ENCODE data around the gene CUX1.

CUX1 gene

DNA sequence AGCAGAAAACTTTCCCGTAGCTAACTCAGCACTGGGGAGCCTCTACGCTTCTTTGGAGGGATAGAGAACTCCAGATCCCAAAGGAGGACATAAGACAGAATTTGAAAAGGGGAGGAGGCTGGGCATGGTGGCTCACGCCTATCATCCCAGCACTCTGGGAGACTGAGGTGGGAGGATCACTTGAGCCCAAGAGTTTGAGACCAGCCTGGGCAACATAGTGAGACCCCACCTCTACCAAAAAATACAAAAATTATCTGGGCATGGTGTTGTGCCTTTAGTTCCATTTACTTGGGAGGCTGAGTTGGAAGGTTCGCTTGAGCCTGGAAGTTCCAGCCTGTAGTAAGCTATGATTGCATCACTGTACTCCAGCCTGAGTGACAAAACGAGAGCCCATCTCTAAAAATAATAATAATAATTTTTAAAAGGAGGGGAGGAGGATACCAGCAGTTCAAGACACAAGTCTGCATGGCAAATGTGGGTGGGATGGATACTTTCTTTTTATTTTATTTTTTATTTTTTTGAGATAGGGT, 303.3 kb downstream of the CUX1 start:
- no peak for DNase-seq
- no peak overlapping the region for H3K4me2 ChIP-seq (ENCODE audit: insufficient read depth, low read length)
- no peaks in the 10 kb centered on the region for H3K27me3 ChIP-seq (ENCODE audit: insufficient read depth, low read length, poor library complexity)
- H3K27ac ChIP-seq (ENCODE audit: low read length): no peak overlapping the region
- ATAC-seq (ENCODE audit: insufficient read depth, low read depth): no peak
- H3K36me3 ChIP-seq (ENCODE audit: insufficient read depth, low read length): peaks cover 66% of the 10 kb centered on the region
- H2AFZ ChIP-seq (ENCODE audit: low read depth, low read length): no peak overlapping the region
- no peaks in the 10 kb centered on the region; the same call in 1 of the 2 replicates for H4K20me1 ChIP-seq (ENCODE audit: insufficient read depth, low read length)
- H3K79me2 ChIP-seq (ENCODE audit: insufficient read depth, low read length): no peaks in the 10 kb centered on the region; the same call in 1 of the 2 replicates
- H3K9ac ChIP-seq (ENCODE audit: low read depth, low read length): no peak overlapping the region
- peaks cover 19% of the 10 kb centered on the region for H3K4me1 ChIP-seq (ENCODE audit: insufficient read depth, low read length)
- no peaks in the 10 kb centered on the region for H3K9me3 ChIP-seq (ENCODE audit: insufficient read depth, low read length, severe bottlenecking)
- no peak overlapping the region for H3K4me3 ChIP-seq (ENCODE audit: low read depth in 1 of 2, low read length in 2 of 2)
- TF ChIP-seq, protein P1, sequence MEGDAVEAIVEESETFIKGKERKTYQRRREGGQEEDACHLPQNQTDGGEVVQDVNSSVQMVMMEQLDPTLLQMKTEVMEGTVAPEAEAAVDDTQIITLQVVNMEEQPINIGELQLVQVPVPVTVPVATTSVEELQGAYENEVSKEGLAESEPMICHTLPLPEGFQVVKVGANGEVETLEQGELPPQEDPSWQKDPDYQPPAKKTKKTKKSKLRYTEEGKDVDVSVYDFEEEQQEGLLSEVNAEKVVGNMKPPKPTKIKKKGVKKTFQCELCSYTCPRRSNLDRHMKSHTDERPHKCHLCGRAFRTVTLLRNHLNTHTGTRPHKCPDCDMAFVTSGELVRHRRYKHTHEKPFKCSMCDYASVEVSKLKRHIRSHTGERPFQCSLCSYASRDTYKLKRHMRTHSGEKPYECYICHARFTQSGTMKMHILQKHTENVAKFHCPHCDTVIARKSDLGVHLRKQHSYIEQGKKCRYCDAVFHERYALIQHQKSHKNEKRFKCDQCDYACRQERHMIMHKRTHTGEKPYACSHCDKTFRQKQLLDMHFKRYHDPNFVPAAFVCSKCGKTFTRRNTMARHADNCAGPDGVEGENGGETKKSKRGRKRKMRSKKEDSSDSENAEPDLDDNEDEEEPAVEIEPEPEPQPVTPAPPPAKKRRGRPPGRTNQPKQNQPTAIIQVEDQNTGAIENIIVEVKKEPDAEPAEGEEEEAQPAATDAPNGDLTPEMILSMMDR (IDR thresholded peaks at IDR 0.05; ENCODE audit: borderline replicate concordance, extremely low read depth, low read length, poor library complexity, severe bottlenecking): no peak
- TF ChIP-seq EZH2 (IDR thresholded peaks at IDR 0.05; ENCODE audit: borderline replicate concordance, low read depth, low read length, severe bottlenecking): no peak

DNA sequence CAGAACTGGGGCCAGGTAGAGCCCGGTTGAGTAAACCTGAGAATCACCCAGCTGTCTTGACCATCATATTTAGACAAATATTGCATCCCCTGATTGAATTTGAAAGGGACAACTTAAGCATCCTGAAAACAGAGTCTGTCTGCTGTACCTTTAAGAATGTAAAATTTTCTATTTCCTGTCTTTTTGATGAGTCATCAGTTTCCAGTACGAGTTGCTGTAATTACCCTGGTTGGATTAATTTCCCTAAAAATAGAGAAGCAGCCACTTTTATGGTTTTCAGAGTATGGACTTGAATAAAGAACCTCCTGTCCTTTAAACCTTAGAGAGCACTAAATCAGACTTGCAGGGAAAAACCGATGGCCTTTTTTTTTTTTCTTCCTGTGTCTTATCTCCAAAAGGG, 304.6 kb downstream of the CUX1 start:
- H3K4me3 ChIP-seq (ENCODE audit: low read depth in 1 of 2, low read length in 2 of 2): no peak overlapping the region
- ATAC-seq (ENCODE audit: insufficient read depth, low read depth): peak; percentile 65; the same call in 2 of the 3 replicates

DNA sequence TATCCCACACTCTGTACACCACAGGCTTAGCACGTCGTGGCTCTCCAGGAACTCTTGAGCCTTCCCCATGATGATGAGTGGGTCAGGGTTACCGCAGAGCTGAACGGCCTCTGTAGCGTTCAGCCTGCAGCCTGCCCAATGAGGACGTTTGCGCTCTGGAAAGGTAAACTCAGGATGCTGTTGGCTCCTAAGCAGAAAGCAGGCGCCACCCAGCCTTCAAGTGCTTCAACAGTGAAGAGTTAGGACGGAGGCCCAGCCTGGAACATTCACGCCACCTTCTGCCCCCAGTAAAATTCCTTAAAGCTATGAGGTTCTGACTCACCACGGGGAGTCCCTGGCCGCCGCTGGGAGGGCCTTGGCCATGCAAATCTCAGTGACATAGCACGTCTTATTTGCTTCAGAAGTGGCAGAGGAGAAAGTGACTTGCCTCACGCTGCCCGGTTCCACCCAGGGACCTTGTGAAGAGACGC, 307.7 kb downstream of the CUX1 start:
- TF ChIP-seq, protein P1 (IDR thresholded peaks at IDR 0.05; ENCODE audit: borderline replicate concordance, extremely low read depth, low read length, poor library complexity, severe bottlenecking): no peak
- no peak for TF ChIP-seq EZH2 (IDR thresholded peaks at IDR 0.05; ENCODE audit: borderline replicate concordance, low read depth, low read length, severe bottlenecking)
- H3K36me3 ChIP-seq (ENCODE audit: insufficient read depth, low read length): peaks cover 57% of the 10 kb centered on the region
- ATAC-seq (ENCODE audit: insufficient read depth, low read depth) (no peak; the same call in 2 of the 3 replicates), DNase-seq (no peak)
- H2AFZ ChIP-seq (ENCODE audit: low read depth, low read length): no peak overlapping the region
- H3K27ac ChIP-seq (ENCODE audit: low read length): no peak overlapping the region
- H3K27me3 ChIP-seq (ENCODE audit: insufficient read depth, low read length, poor library complexity): no peaks in the 10 kb centered on the region
- H3K79me2 ChIP-seq (ENCODE audit: insufficient read depth, low read length): no peaks in the 10 kb centered on the region; the same call in 1 of the 2 replicates
- H3K4me1 ChIP-seq (ENCODE audit: insufficient read depth, low read length): peaks cover 19% of the 10 kb centered on the region
- no peaks in the 10 kb centered on the region for H4K20me1 ChIP-seq (ENCODE audit: insufficient read depth, low read length)
- no peak overlapping the region for H3K4me3 ChIP-seq (ENCODE audit: low read depth in 1 of 2, low read length in 2 of 2)
- H3K9me3 ChIP-seq (ENCODE audit: insufficient read depth, low read length, severe bottlenecking): no peaks in the 10 kb centered on the region
- H3K9ac ChIP-seq (ENCODE audit: low read depth, low read length): no peak overlapping the region
- H3K4me2 ChIP-seq (ENCODE audit: insufficient read depth, low read length): no peak overlapping the region

More for the DNA sequence above, 304.6 kb downstream of the CUX1 start:
- H2AFZ ChIP-seq (ENCODE audit: low read depth, low read length): no peak overlapping the region
- no peaks in the 10 kb centered on the region; the same call in 1 of the 2 replicates for H3K79me2 ChIP-seq (ENCODE audit: insufficient read depth, low read length)
- TF ChIP-seq, protein P1 (IDR thresholded peaks at IDR 0.05; ENCODE audit: borderline replicate concordance, extremely low read depth, low read length, poor library complexity, severe bottlenecking): no peak
- TF ChIP-seq EZH2 (IDR thresholded peaks at IDR 0.05; ENCODE audit: borderline replicate concordance, low read depth, low read length, severe bottlenecking): no peak
- no peak overlapping the region for H3K9ac ChIP-seq (ENCODE audit: low read depth, low read length)
- peaks cover 56% of the 10 kb centered on the region for H3K36me3 ChIP-seq (ENCODE audit: insufficient read depth, low read length)
- H3K9me3 ChIP-seq (ENCODE audit: insufficient read depth, low read length, severe bottlenecking): no peaks in the 10 kb centered on the region
- no peaks in the 10 kb centered on the region for H3K27me3 ChIP-seq (ENCODE audit: insufficient read depth, low read length, poor library complexity)
- H3K4me2 ChIP-seq (ENCODE audit: insufficient read depth, low read length): no peak overlapping the region; the same call in 1 of the 2 replicates
- no peak for DNase-seq
- no peaks in the 10 kb centered on the region; the same call in 1 of the 2 replicates for H4K20me1 ChIP-seq (ENCODE audit: insufficient read depth, low read length)
- peaks cover 19% of the 10 kb centered on the region for H3K4me1 ChIP-seq (ENCODE audit: insufficient read depth, low read length)
- peak overlapping the region; percentile 44 for H3K27ac ChIP-seq (ENCODE audit: low read length)
